Measurements from ENCODE around the gene NFILZ. TPM values are rescaled to one million over a fixed set of nuclear protein-coding genes. Genes with fewer than 3 reads are reported as not detected.

The NFILZ gene
- total RNA-seq, 1 experiment from 2014 or later = not detected

GRCh38 chr19:8595651-8596050 is 34.8 kb upstream of the NFILZ start:
- H2AFZ ChIP-seq (ENCODE audit: low read length) = no peak overlapping the region
- H3K9me3 ChIP-seq (ENCODE audit: low read length) = no peaks in the 10 kb centered on the region
- no peaks in the 10 kb centered on the region for H4K20me1 ChIP-seq (ENCODE audit: insufficient read depth, low read depth, low read length)
- no peaks in the 10 kb centered on the region for H3K36me3 ChIP-seq (ENCODE audit: insufficient read depth, low read length)
- H3K4me1 ChIP-seq (ENCODE audit: low read length) = no peaks in the 10 kb centered on the region
- no peak for DNase-seq
- no peaks in the 10 kb centered on the region for H3K27me3 ChIP-seq (ENCODE audit: low read length)
- H3K9me2 ChIP-seq (replicated peaks; ENCODE audit: insufficient read depth, low read length) = no peaks in the 10 kb centered on the region
- H3K4me3 ChIP-seq (ENCODE audit: low read length) = no peak overlapping the region
- no peaks in the 10 kb centered on the region for H3K79me2 ChIP-seq (ENCODE audit: low read length)
- H3K9ac ChIP-seq (ENCODE audit: low read length) = no peak overlapping the region
- no peak overlapping the region for H3K4me2 ChIP-seq (ENCODE audit: low read depth, low read length, poor library complexity, severe bottlenecking)
- H3K27ac ChIP-seq (ENCODE audit: low read length) = no peak overlapping the region

- Histone ChIP-seq H2AFZ (ENCODE audit: low read length) (no peak overlapping the region), H3K4me3 (ENCODE audit: low read length) (no peak overlapping the region), H3K4me2 (ENCODE audit: low read depth, low read length, poor library complexity, severe bottlenecking) (no peak overlapping the region), H3K9me3 (ENCODE audit: low read length) (no peaks in the 10 kb centered on the region), H3K9me2 (replicated peaks; ENCODE audit: insufficient read depth, low read length) (no peaks in the 10 kb centered on the region), H3K4me1 (ENCODE audit: low read length) (no peaks in the 10 kb centered on the region), H4K20me1 (ENCODE audit: insufficient read depth, low read depth, low read length) (no peaks in the 10 kb centered on the region), H3K27ac (ENCODE audit: low read length) (no peak overlapping the region), H3K36me3 (ENCODE audit: insufficient read depth, low read length) (no peaks in the 10 kb centered on the region), H3K79me2 (ENCODE audit: low read length) (no peaks in the 10 kb centered on the region), H3K27me3 (ENCODE audit: low read length) (no peaks in the 10 kb centered on the region), H3K9ac (ENCODE audit: low read length) (no peak overlapping the region)
- no peak for DNase-seq
Observed at GRCh38 chr19:8596168-8596567, 34.3 kb upstream of the NFILZ start.

- no peak for DNase-seq
- Histone ChIP-seq H3K9me3 (ENCODE audit: low read length) (no peaks in the 10 kb centered on the region), H3K79me2 (ENCODE audit: low read length) (no peaks in the 10 kb centered on the region), H3K9ac (ENCODE audit: low read length) (no peak overlapping the region), H4K20me1 (ENCODE audit: insufficient read depth, low read depth, low read length) (no peaks in the 10 kb centered on the region), H3K4me3 (ENCODE audit: low read length) (no peak overlapping the region), H3K36me3 (ENCODE audit: insufficient read depth, low read length) (no peaks in the 10 kb centered on the region), H3K4me2 (ENCODE audit: low read depth, low read length, poor library complexity, severe bottlenecking) (no peak overlapping the region), H2AFZ (ENCODE audit: low read length) (no peak overlapping the region), H3K9me2 (replicated peaks; ENCODE audit: insufficient read depth, low read length) (no peaks in the 10 kb centered on the region), H3K27ac (ENCODE audit: low read length) (no peak overlapping the region), H3K4me1 (ENCODE audit: low read length) (no peaks in the 10 kb centered on the region), H3K27me3 (ENCODE audit: low read length) (no peaks in the 10 kb centered on the region)
Observed at GRCh38 chr19:8600064-8600463, 30.4 kb upstream of the NFILZ start.

- no peak overlapping the region for H2AFZ ChIP-seq (ENCODE audit: low read length)
Observed at GRCh38 chr19:8600816-8601215, 29.6 kb upstream of the NFILZ start.

GRCh38 chr19:8601796-8602195 is 28.6 kb upstream of the NFILZ start:
- Histone ChIP-seq H2AFZ (ENCODE audit: low read length) (no peak overlapping the region), H3K4me2 (ENCODE audit: low read depth, low read length, poor library complexity, severe bottlenecking) (no peak overlapping the region), H3K9me3 (ENCODE audit: low read length) (no peaks in the 10 kb centered on the region), H3K27ac (ENCODE audit: low read length) (no peak overlapping the region), H3K9ac (ENCODE audit: low read length) (no peak overlapping the region), H3K36me3 (ENCODE audit: insufficient read depth, low read length) (no peaks in the 10 kb centered on the region), H3K4me1 (ENCODE audit: low read length) (no peaks in the 10 kb centered on the region), H3K9me2 (replicated peaks; ENCODE audit: insufficient read depth, low read length) (no peaks in the 10 kb centered on the region), H3K4me3 (ENCODE audit: low read length) (no peak overlapping the region), H4K20me1 (ENCODE audit: insufficient read depth, low read depth, low read length) (no peaks in the 10 kb centered on the region), H3K79me2 (ENCODE audit: low read length) (no peaks in the 10 kb centered on the region), H3K27me3 (ENCODE audit: low read length) (no peaks in the 10 kb centered on the region)
- DNase-seq = no peak

More at GRCh38 chr19:8600816-8601215, 29.6 kb upstream of the NFILZ start:
- Histone ChIP-seq H3K4me2 (ENCODE audit: low read depth, low read length, poor library complexity, severe bottlenecking) (no peak overlapping the region), H4K20me1 (ENCODE audit: insufficient read depth, low read depth, low read length) (no peaks in the 10 kb centered on the region), H3K4me1 (ENCODE audit: low read length) (no peaks in the 10 kb centered on the region), H3K27ac (ENCODE audit: low read length) (no peak overlapping the region), H3K36me3 (ENCODE audit: insufficient read depth, low read length) (no peaks in the 10 kb centered on the region), H3K9me3 (ENCODE audit: low read length) (no peaks in the 10 kb centered on the region), H3K9me2 (replicated peaks; ENCODE audit: insufficient read depth, low read length) (no peaks in the 10 kb centered on the region), H3K9ac (ENCODE audit: low read length) (no peak overlapping the region), H3K79me2 (ENCODE audit: low read length) (no peaks in the 10 kb centered on the region), H3K4me3 (ENCODE audit: low read length) (no peak overlapping the region), H3K27me3 (ENCODE audit: low read length) (no peaks in the 10 kb centered on the region)
- DNase-seq = no peak

GRCh38 chr19:8605514-8605913 is 24.9 kb upstream of the NFILZ start:
- no peaks in the 10 kb centered on the region for H3K27me3 ChIP-seq (ENCODE audit: low read length)
- no peaks in the 10 kb centered on the region for H3K36me3 ChIP-seq (ENCODE audit: insufficient read depth, low read length)
- no peak overlapping the region for H3K27ac ChIP-seq (ENCODE audit: low read length)
- no peaks in the 10 kb centered on the region for H3K79me2 ChIP-seq (ENCODE audit: low read length)
- no peaks in the 10 kb centered on the region for H3K9me2 ChIP-seq (replicated peaks; ENCODE audit: insufficient read depth, low read length)
- H2AFZ ChIP-seq (ENCODE audit: low read length) = no peak overlapping the region
- H4K20me1 ChIP-seq (ENCODE audit: insufficient read depth, low read depth, low read length) = no peaks in the 10 kb centered on the region
- no peaks in the 10 kb centered on the region for H3K9me3 ChIP-seq (ENCODE audit: low read length)
- no peak overlapping the region for H3K9ac ChIP-seq (ENCODE audit: low read length)
- H3K4me1 ChIP-seq (ENCODE audit: low read length) = no peaks in the 10 kb centered on the region
- no peak overlapping the region for H3K4me2 ChIP-seq (ENCODE audit: low read depth, low read length, poor library complexity, severe bottlenecking)
- no peak for DNase-seq
- H3K4me3 ChIP-seq (ENCODE audit: low read length) = no peak overlapping the region

- Histone ChIP-seq H3K27ac (ENCODE audit: low read length) (no peak overlapping the region), H3K9me3 (ENCODE audit: low read length) (no peaks in the 10 kb centered on the region), H3K27me3 (ENCODE audit: low read length) (no peaks in the 10 kb centered on the region), H2AFZ (ENCODE audit: low read length) (no peak overlapping the region), H3K4me3 (ENCODE audit: low read length) (no peak overlapping the region), H3K9me2 (replicated peaks; ENCODE audit: insufficient read depth, low read length) (no peaks in the 10 kb centered on the region), H4K20me1 (ENCODE audit: insufficient read depth, low read depth, low read length) (no peaks in the 10 kb centered on the region), H3K4me2 (ENCODE audit: low read depth, low read length, poor library complexity, severe bottlenecking) (no peak overlapping the region), H3K4me1 (ENCODE audit: low read length) (no peaks in the 10 kb centered on the region), H3K9ac (ENCODE audit: low read length) (no peak overlapping the region), H3K79me2 (ENCODE audit: low read length) (no peaks in the 10 kb centered on the region), H3K36me3 (ENCODE audit: insufficient read depth, low read length) (no peaks in the 10 kb centered on the region)
- no peak for DNase-seq
Observed at GRCh38 chr19:8607386-8607785, 23.0 kb upstream of the NFILZ start.

GRCh38 chr19:8608941-8609278 is 21.5 kb upstream of the NFILZ start:
- Histone ChIP-seq H3K27me3 (ENCODE audit: low read length) (no peaks in the 10 kb centered on the region), H3K9me2 (replicated peaks; ENCODE audit: insufficient read depth, low read length) (no peaks in the 10 kb centered on the region), H3K4me2 (ENCODE audit: low read depth, low read length, poor library complexity, severe bottlenecking) (no peak overlapping the region), H3K9me3 (ENCODE audit: low read length) (no peaks in the 10 kb centered on the region), H3K4me3 (ENCODE audit: low read length) (no peak overlapping the region), H2AFZ (ENCODE audit: low read length) (no peak overlapping the region), H3K9ac (ENCODE audit: low read length) (no peak overlapping the region), H3K27ac (ENCODE audit: low read length) (no peak overlapping the region), H3K4me1 (ENCODE audit: low read length) (no peaks in the 10 kb centered on the region), H3K36me3 (ENCODE audit: insufficient read depth, low read length) (no peaks in the 10 kb centered on the region), H3K79me2 (ENCODE audit: low read length) (no peaks in the 10 kb centered on the region), H4K20me1 (ENCODE audit: insufficient read depth, low read depth, low read length) (no peaks in the 10 kb centered on the region)
- no peak for DNase-seq

Data from Karpas-422 (cell line).